Measurements from ENCODE around the gene DARS2. TPM values are rescaled to one million over a fixed set of nuclear protein-coding genes. Genes with fewer than 3 reads are reported as not detected.

The DARS2 gene
- total RNA-seq, 1 donor from 2014 or later = 14.6 TPM

- no peaks in the 10 kb centered on the region for H3K4me1 Mint-ChIP-seq
- H3K4me3 Mint-ChIP-seq = no peak overlapping the region
- no peaks in the 10 kb centered on the region for H3K9me3 Mint-ChIP-seq
- H3K36me3 Mint-ChIP-seq = peaks cover 21% of the 10 kb centered on the region
- H3K27ac Mint-ChIP-seq = no peak overlapping the region
- no peak for DNase-seq (ENCODE audit: low spot score in 2 of 2, unreplicated experiment in 2 of 2)
- no peak for TF ChIP-seq CTCF (IDR thresholded peaks at IDR 0.05; ENCODE audit: unreplicated experiment)
- H3K27me3 Mint-ChIP-seq (ENCODE audit: low read depth) = no peaks in the 10 kb centered on the region
Measured at GRCh38 chr1:173886746-173887611, 62.5 kb downstream of the DARS2 start.

GRCh38 chr1:173887627-173888026, 63.2 kb downstream of the DARS2 start:
- Mint-ChIP-seq H3K9me3 (no peaks in the 10 kb centered on the region), H3K4me1 (no peaks in the 10 kb centered on the region), H3K4me3 (no peak overlapping the region), H3K27me3 (ENCODE audit: low read depth) (no peaks in the 10 kb centered on the region), H3K27ac (no peak overlapping the region), H3K36me3 (peaks cover 20% of the 10 kb centered on the region)
- no peak for DNase-seq (ENCODE audit: low spot score in 2 of 2, unreplicated experiment in 2 of 2)
- TF ChIP-seq CTCF (IDR thresholded peaks at IDR 0.05; ENCODE audit: unreplicated experiment) = no peak

GRCh38 chr1:173888749-173889148, 64.3 kb downstream of the DARS2 start:
- DNase-seq (ENCODE audit: low spot score in 2 of 2, unreplicated experiment in 2 of 2) = no peak
- Mint-ChIP-seq H3K4me3 (no peak overlapping the region), H3K9me3 (no peaks in the 10 kb centered on the region), H3K36me3 (peaks cover 21% of the 10 kb centered on the region), H3K27ac (no peak overlapping the region), H3K27me3 (ENCODE audit: low read depth) (no peaks in the 10 kb centered on the region), H3K4me1 (no peaks in the 10 kb centered on the region)
- TF ChIP-seq CTCF (IDR thresholded peaks at IDR 0.05; ENCODE audit: unreplicated experiment) = no peak

- Mint-ChIP-seq H3K4me1 (no peaks in the 10 kb centered on the region), H3K36me3 (peaks cover 28% of the 10 kb centered on the region)
Measured at GRCh38 chr1:173889885-173890284, 65.4 kb downstream of the DARS2 start.

GRCh38 chr1:173893611-173894010, 69.1 kb downstream of the DARS2 start:
- Mint-ChIP-seq H3K4me1 (no peaks in the 10 kb centered on the region), H3K4me3 (no peak overlapping the region), H3K27ac (no peak overlapping the region), H3K9me3 (no peaks in the 10 kb centered on the region), H3K36me3 (peaks cover 11% of the 10 kb centered on the region), H3K27me3 (ENCODE audit: low read depth) (no peaks in the 10 kb centered on the region)
- no peak for DNase-seq (ENCODE audit: low spot score in 2 of 2, unreplicated experiment in 2 of 2)
- no peak for TF ChIP-seq CTCF (IDR thresholded peaks at IDR 0.05; ENCODE audit: unreplicated experiment)

More at GRCh38 chr1:173889885-173890284, 65.4 kb downstream of the DARS2 start:
- Mint-ChIP-seq H3K27ac (no peak overlapping the region), H3K4me3 (no peak overlapping the region), H3K9me3 (no peaks in the 10 kb centered on the region), H3K27me3 (ENCODE audit: low read depth) (no peaks in the 10 kb centered on the region)
- DNase-seq (ENCODE audit: low spot score in 2 of 2, unreplicated experiment in 2 of 2) = no peak
- TF ChIP-seq CTCF (IDR thresholded peaks at IDR 0.05; ENCODE audit: unreplicated experiment) = no peak

All from mesothelial cell of epicardium (in vitro differentiated cells).